IMR-90 (cell line): Measurements from ENCODE around the gene SELENOM.

Experiments used
- CEBPB ChIP-seq: IDR thresholded peaks from 2 replicates; pipeline ENCODE4 v1.6.1; 2012; ENCODE audit warnings: low read depth, low read length, improper control_type of control experiment
- CTCF ChIP-seq: conservative IDR thresholded peaks from 2 replicates; pipeline ENCODE4 v1.5.1; 2012; ENCODE audit warnings: mild to moderate bottlenecking, low read depth, low read length, improper control_type of control experiment
- USF2 ChIP-seq: fragments of 150-350 bp; IDR thresholded peaks from 2 replicates; pipeline ENCODE4 v1.6.1; 2017; ENCODE audit warnings: mild to moderate bottlenecking, antibody characterized with exemption, low read length, low read depth

GRCh38 chr22:31098632-31099110 is 8.7 kb downstream of the SELENOM start:
- TF ChIP-seq USF2 = no peak
- no peak for TF ChIP-seq CTCF
- no peak for TF ChIP-seq CEBPB
